Sigmoid colon (tissue), 7 donors: ENCODE results near the gene CSNK1D. TPM values are rescaled to one million over a fixed set of nuclear protein-coding genes. Genes with fewer than 3 reads are reported as not detected.
"Not testable (repeated sequence)": the region's sequence is repeated elsewhere in the genome, so short reads cannot be mapped to it uniquely, and the experiment has no call there.

Experiments used
- DNase-seq: peaks from one replicate; pipeline ENCODE4 v3.0.0-alpha.2; 2019
- H3K27ac ChIP-seq, 4 donors: fragments of 200-600 bp; sonication (generic); one replicate each; pipeline ENCODE4 v1.5.1; 2016 to 2019; ENCODE audit warnings: mild to moderate bottlenecking in 1 of 4
- H3K27me3 ChIP-seq, 3 donors: fragments of 200-600 bp; sonication (generic); one replicate each; pipeline ENCODE4 v1.5.1; 2019; ENCODE audit warnings: mild to moderate bottlenecking in 1 of 3
- H3K36me3 ChIP-seq, 4 donors: fragments of 200-600 bp; sonication (generic); one replicate each; pipeline ENCODE4 v1.5.1; 2016 to 2019
- H3K4me1 ChIP-seq, 4 donors: fragments of 200-600 bp; sonication (generic); one replicate each; pipeline ENCODE4 v1.5.1; 2017 to 2019
- H3K4me3 ChIP-seq, 4 donors: fragments of 200-600 bp; sonication (generic); one replicate each; pipeline ENCODE4 v1.5.1; 2017 to 2019; ENCODE audit warnings: mild to moderate bottlenecking in 2 of 4, moderate library complexity in 1 of 4
- H3K9me3 ChIP-seq, 4 donors: fragments of 200-600 bp in 3 of 4; sonication (generic) in 3 of 4; one replicate each; pipeline versions ENCODE4 v1.5.1 to v1.6.1; 2013 to 2019
- EP300 ChIP-seq, 4 donors: sonication (generic); formaldehyde crosslinking; IDR thresholded peaks; one replicate each; pipeline ENCODE4 v1.6.1; 2017; ENCODE audit warnings: antibody characterized with exemption in 4 of 4
- POLR2A ChIP-seq, 2 donors: fragments of 450-650 bp; IDR thresholded peaks; one replicate each; pipeline ENCODE4 v1.6.1; 2016; ENCODE audit warnings: antibody characterized with exemption in 2 of 2, mild to moderate bottlenecking in 2 of 2, moderate library complexity in 2 of 2
- POLR2AphosphoS5 ChIP-seq, 4 donors: sonication (generic); formaldehyde crosslinking; IDR thresholded peaks; one replicate each; pipeline ENCODE4 v1.6.1; 2017; ENCODE audit warnings: antibody characterized with exemption in 4 of 4
- WGBS, 2 donors: extraction: QIAGEN DNeasy Blood & Tissue Kit; methylation state at CpG; one replicate each; pipeline ENCODE4 v1.1.7; 2013; 5-methylcytosine and 5-hydroxymethylcytosine counted together
- intact Hi-C: fragments of 100-400 bp; cut with DNase I; formaldehyde crosslinking; loops from one replicate; pipeline ENCODE4 v1.15.1; 2023
- polyA plus RNA-seq, 3 donors: library from polyadenylated mRNA; stranded (reverse); fragments of 200-250 nt; gene quantifications; one replicate each; pipeline ENCODE4 v1.2.3, GENCODE V29; 2013
- total RNA-seq, 4 donors: library from RNA; depleted of rRNA; stranded (reverse); fragments of >200 nt; gene quantifications; one replicate each; pipeline ENCODE4 v1.1.0, GENCODE V29; 2016
- TF ChIP-seq, protein P1 (sequence below), 4 experiments: fragments of 450-650 bp in 3 of 4; fragments of 200-600 bp in 1 of 4; IDR thresholded peaks; one replicate each; pipeline ENCODE4 v1.5.1; 2016 to 2019; ENCODE audit warnings: antibody characterized with exemption in 4 of 4, mild to moderate bottlenecking in 3 of 4, moderate library complexity in 2 of 4
- donor health status: healthy with polysubstance abuse.
- donor health status: Bipolar disorder and iron deficiency.
- donor health status: healthy.

Gene CSNK1D
- total and polyA plus RNA-seq, 7 donors: 45.1 to 142 (median 55.9) TPM

DNA sequence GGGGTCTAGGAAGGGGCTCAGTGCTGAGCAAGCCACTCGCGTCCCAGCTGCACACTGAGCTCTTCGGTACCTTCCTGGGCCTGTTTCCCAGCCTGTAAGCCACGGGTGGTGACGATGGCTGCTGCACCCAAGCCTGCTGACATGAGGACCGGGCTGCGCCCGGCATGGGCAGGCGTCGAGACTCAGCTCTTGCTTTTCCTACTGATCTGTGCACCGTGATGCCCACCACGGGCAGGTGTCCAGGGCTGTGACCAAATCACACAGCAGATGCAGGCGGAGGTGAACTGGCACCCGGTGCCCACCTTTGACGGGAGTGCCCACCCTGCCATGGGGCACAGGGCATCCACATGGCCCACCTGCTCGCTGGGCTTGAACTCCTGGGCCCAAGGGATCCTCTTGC lies 78.7 kb downstream of the CSNK1D start:
- H3K36me3 ChIP-seq: peaks cover 0 to 67% (median 15%) of the 10 kb centered on the region in 4 donors
- H3K9me3 ChIP-seq: no peaks in the 10 kb centered on the region
- H3K27me3 ChIP-seq: no peaks in the 10 kb centered on the region
- H3K4me1 ChIP-seq: peaks cover 0 to 43% (median 14%) of the 10 kb centered on the region in 4 donors
- DNase-seq: no peak
- intact Hi-C loops: no loop called here
- H3K4me3 ChIP-seq: no peak overlapping the region
- peak overlapping the region in 2 of 4 donors; percentile 71 to 72 for H3K27ac ChIP-seq
- no peak for TF ChIP-seq POLR2A (IDR thresholded peaks at IDR 0.05)
- no peak for TF ChIP-seq POLR2AphosphoS5 (IDR thresholded peaks at IDR 0.05)
- no peak for TF ChIP-seq EP300 (IDR thresholded peaks at IDR 0.05)
- WGBS, 2 donors: 97% methylated on average over 16 of the region's 16 CpGs

GRCh38 chr17:82193520-82194220 lies 79.8 kb downstream of the CSNK1D start:
- intact Hi-C loops: no loop called here
- no peaks in the 10 kb centered on the region for H3K9me3 ChIP-seq
- peaks cover 0 to 43% (median 14%) of the 10 kb centered on the region in 4 donors for H3K4me1 ChIP-seq
- TF ChIP-seq POLR2A (IDR thresholded peaks at IDR 0.05) (no peak), POLR2AphosphoS5 (IDR thresholded peaks at IDR 0.05) (no peak), EP300 (IDR thresholded peaks at IDR 0.05) (no peak)
- TF ChIP-seq, protein P1, sequence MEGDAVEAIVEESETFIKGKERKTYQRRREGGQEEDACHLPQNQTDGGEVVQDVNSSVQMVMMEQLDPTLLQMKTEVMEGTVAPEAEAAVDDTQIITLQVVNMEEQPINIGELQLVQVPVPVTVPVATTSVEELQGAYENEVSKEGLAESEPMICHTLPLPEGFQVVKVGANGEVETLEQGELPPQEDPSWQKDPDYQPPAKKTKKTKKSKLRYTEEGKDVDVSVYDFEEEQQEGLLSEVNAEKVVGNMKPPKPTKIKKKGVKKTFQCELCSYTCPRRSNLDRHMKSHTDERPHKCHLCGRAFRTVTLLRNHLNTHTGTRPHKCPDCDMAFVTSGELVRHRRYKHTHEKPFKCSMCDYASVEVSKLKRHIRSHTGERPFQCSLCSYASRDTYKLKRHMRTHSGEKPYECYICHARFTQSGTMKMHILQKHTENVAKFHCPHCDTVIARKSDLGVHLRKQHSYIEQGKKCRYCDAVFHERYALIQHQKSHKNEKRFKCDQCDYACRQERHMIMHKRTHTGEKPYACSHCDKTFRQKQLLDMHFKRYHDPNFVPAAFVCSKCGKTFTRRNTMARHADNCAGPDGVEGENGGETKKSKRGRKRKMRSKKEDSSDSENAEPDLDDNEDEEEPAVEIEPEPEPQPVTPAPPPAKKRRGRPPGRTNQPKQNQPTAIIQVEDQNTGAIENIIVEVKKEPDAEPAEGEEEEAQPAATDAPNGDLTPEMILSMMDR (IDR thresholded peaks at IDR 0.05): no peak
- peak overlapping the region in 3 of 4 donors; percentile 43 to 70 (median 66) for H3K27ac ChIP-seq
- peak overlapping the region in 2 of 4 donors; percentile 5 to 13 for H3K4me3 ChIP-seq
- H3K36me3 ChIP-seq: peaks cover 0 to 67% (median 15%) of the 10 kb centered on the region in 4 donors
- WGBS, 2 donors: 49 to 72% methylated on average over 16 of the region's 16 CpGs
- H3K27me3 ChIP-seq: no peaks in the 10 kb centered on the region
- DNase-seq: no peak

- H3K27ac ChIP-seq: peak overlapping the region in 3 of 4 donors; percentile 43 to 70 (median 66)
- peaks cover 0 to 64% (median 13%) of the 10 kb centered on the region in 4 donors for H3K36me3 ChIP-seq
- H3K9me3 ChIP-seq, DNase-seq, H3K27me3 ChIP-seq, intact Hi-C loops, H3K4me3 ChIP-seq: not testable (repeated sequence)
- peaks cover 0 to 43% (median 14%) of the 10 kb centered on the region in 4 donors for H3K4me1 ChIP-seq
- TF ChIP-seq EP300 (IDR thresholded peaks at IDR 0.05): peak in 2 of 4 donors; percentile 30 to 34
- TF ChIP-seq POLR2AphosphoS5 (IDR thresholded peaks at IDR 0.05): peak; percentile 38 to 72 (median 66)
- WGBS, 2 donors: 57 to 78% methylated on average over 6 of the region's 6 CpGs
Observed at GRCh38 chr17:82193050-82193449, 80.5 kb downstream of the CSNK1D start.

Other genes with a start within 250 kb of the CSNK1D start
- gene RAC3, start 242.0 kb downstream of the CSNK1D start, total RNA-seq: 1 to 10 TPM in 3 of 4 donors, under 1 TPM in 1; 0.99 to 6.1 (median 2.8) TPM
- 10 to 100 TPM in 1 of 3 donors, 1 to 10 TPM in 1, under 1 TPM in 1; 0.60 to 11.8 (median 2.8) TPM for gene RAC3, start 242.0 kb downstream of the CSNK1D start, polyA plus RNA-seq
- gene DCXR, start 236.0 kb downstream of the CSNK1D start, total RNA-seq: 10 to 100 TPM; 44.3 to 94.8 (median 86.3) TPM
- 100 to 1,000 TPM; 130 to 163 (median 147) TPM for gene DCXR, start 236.0 kb downstream of the CSNK1D start, polyA plus RNA-seq
- 10 to 100 TPM; 31.7 to 37.4 (median 33.7) TPM for gene RFNG, start 221.9 kb downstream of the CSNK1D start, total RNA-seq
- gene RFNG, start 221.9 kb downstream of the CSNK1D start, polyA plus RNA-seq: 10 to 100 TPM; 13.6 to 38.6 (median 23.4) TPM
- 10 to 100 TPM; 64.6 to 75.4 (median 69.8) TPM for gene GPS1, start 221.8 kb downstream of the CSNK1D start, total RNA-seq
- gene GPS1, start 221.8 kb downstream of the CSNK1D start, polyA plus RNA-seq: 10 to 100 TPM; 67.3 to 83.6 (median 69.1) TPM
- gene DUS1L, start 207.9 kb downstream of the CSNK1D start, total RNA-seq: 10 to 100 TPM; 31.3 to 71.0 (median 54.2) TPM
- gene DUS1L, start 207.9 kb downstream of the CSNK1D start, polyA plus RNA-seq: 100 to 1,000 TPM in 1 of 3 donors, 10 to 100 TPM in 2; 68.5 to 119 (median 84.2) TPM
- 10 to 100 TPM; 12.7 to 44.2 (median 19.0) TPM for gene FASN, start 175.5 kb downstream of the CSNK1D start, total RNA-seq
- gene FASN, start 175.5 kb downstream of the CSNK1D start, polyA plus RNA-seq: 100 to 1,000 TPM in 1 of 3 donors, 10 to 100 TPM in 2; 14.4 to 152 (median 15.3) TPM
- 10 to 100 TPM; 13.3 to 34.1 (median 20.8) TPM for gene CCDC57, start 60.9 kb downstream of the CSNK1D start, total RNA-seq
- gene CCDC57, start 60.9 kb downstream of the CSNK1D start, polyA plus RNA-seq: 10 to 100 TPM; 17.4 to 47.8 (median 25.4) TPM
- 10 to 100 TPM in 3 of 4 donors, 1 to 10 TPM in 1; 9.6 to 19.7 (median 11.6) TPM for gene SLC16A3, start 44.7 kb downstream of the CSNK1D start, total RNA-seq
- 100 to 1,000 TPM in 1 of 3 donors, 10 to 100 TPM in 2; 10.8 to 140 (median 37.9) TPM for gene SLC16A3, start 44.7 kb downstream of the CSNK1D start, polyA plus RNA-seq
- 1 to 10 TPM in 2 of 4 donors, not detected in 2; 2.8 to 4.3 TPM for gene CD7, start 43.9 kb upstream of the CSNK1D start, total RNA-seq
- 10 to 100 TPM in 1 of 3 donors, 1 to 10 TPM in 1, under 1 TPM in 1; 0.60 to 38.3 (median 4.6) TPM for gene CD7, start 43.9 kb upstream of the CSNK1D start, polyA plus RNA-seq
- gene SECTM1, start 60.1 kb upstream of the CSNK1D start, total RNA-seq: 10 to 100 TPM in 2 of 4 donors, 1 to 10 TPM in 2; 8.4 to 56.9 (median 10.5) TPM
- gene SECTM1, start 60.1 kb upstream of the CSNK1D start, polyA plus RNA-seq: 100 to 1,000 TPM in 1 of 3 donors, 10 to 100 TPM in 2; 64.3 to 105 (median 80.8) TPM
- gene TEX19, start 85.5 kb upstream of the CSNK1D start, total RNA-seq: not detected
- gene TEX19, start 85.5 kb upstream of the CSNK1D start, polyA plus RNA-seq: under 1 TPM in 1 of 3 donors, not detected in 2; 0.04 TPM
- gene UTS2R, start 98.1 kb upstream of the CSNK1D start, total RNA-seq: not detected
- gene UTS2R, start 98.1 kb upstream of the CSNK1D start, polyA plus RNA-seq: not detected
- 10 to 100 TPM; 15.8 to 42.9 (median 24.0) TPM for gene HEXD, start 144.6 kb upstream of the CSNK1D start, total RNA-seq
- gene HEXD, start 144.6 kb upstream of the CSNK1D start, polyA plus RNA-seq: 10 to 100 TPM in 2 of 3 donors, 1 to 10 TPM in 1; 9.5 to 46.2 (median 16.2) TPM
- gene OGFOD3, start 144.9 kb upstream of the CSNK1D start, total RNA-seq: 10 to 100 TPM; 14.1 to 28.2 (median 22.1) TPM
- gene OGFOD3, start 144.9 kb upstream of the CSNK1D start, polyA plus RNA-seq: 10 to 100 TPM in 1 of 3 donors, 1 to 10 TPM in 2; 6.0 to 23.4 (median 6.9) TPM
- gene CYBC1, start 177.1 kb upstream of the CSNK1D start, total RNA-seq: 10 to 100 TPM; 22.8 to 76.6 (median 46.7) TPM
- 100 to 1,000 TPM in 1 of 3 donors, 10 to 100 TPM in 2; 25.8 to 116 (median 32.1) TPM for gene CYBC1, start 177.1 kb upstream of the CSNK1D start, polyA plus RNA-seq
- gene NARF, start 185.0 kb upstream of the CSNK1D start, total RNA-seq: 10 to 100 TPM; 34.6 to 50.4 (median 43.8) TPM
- gene NARF, start 185.0 kb upstream of the CSNK1D start, polyA plus RNA-seq: 10 to 100 TPM; 29.4 to 65.8 (median 38.6) TPM
- 10 to 100 TPM; 29.3 to 56.8 (median 40.5) TPM for gene FOXK2, start 246.0 kb upstream of the CSNK1D start, total RNA-seq
- gene FOXK2, start 246.0 kb upstream of the CSNK1D start, polyA plus RNA-seq: 10 to 100 TPM; 10.2 to 26.2 (median 11.6) TPM